Keratinocyte (primary cell): ENCODE data around the gene PTPRN2. TPM values are rescaled to one million over a fixed set of nuclear protein-coding genes. Genes with fewer than 3 reads are reported as not detected.

Source experiments
- DNase-seq: peaks from one replicate; pipeline ENCODE4 v3.0.0-alpha.2; 2011; ENCODE audit warnings: low read depth, missing footprints, low spot score
- FAIRE-seq: peaks from 2 replicates; lab custom pipeline; 2011; peaks lifted over from hg19 to GRCh38; lab: Jason Lieb, UNC
- H2AFZ ChIP-seq: 2 replicates; pipeline ENCODE4 v1.6.0; 2012; ENCODE audit warnings: low read length, control low read depth, inconsistent platforms; ENCODE audit not compliant: control insufficient read depth
- H3K27ac ChIP-seq: 2 replicates; pipeline ENCODE4 v1.5.1; 2011; ENCODE audit warnings: low read length; ENCODE audit not compliant: control insufficient read depth, insufficient read depth
- H3K27me3 ChIP-seq: 3 replicates; pipeline ENCODE4 v1.6.0; 2011; ENCODE audit warnings: low read length; ENCODE audit not compliant: control insufficient read depth, insufficient read depth; ENCODE audit errors: extremely low read depth
- H3K36me3 ChIP-seq, 2 experiments: 2 replicates in 1 of 2; 3 replicates in 1 of 2; pipeline ENCODE4 v1.5.1; 2011; ENCODE audit warnings: low read length in 2 of 2, mild to moderate bottlenecking in 1 of 2; ENCODE audit not compliant: control insufficient read depth in 2 of 2, insufficient read depth in 2 of 2; ENCODE audit errors: extremely low read depth in 1 of 2
- H3K4me1 ChIP-seq: 3 replicates; pipeline ENCODE4 v1.5.1; 2011; ENCODE audit warnings: low read length; ENCODE audit not compliant: control insufficient read depth, insufficient read depth; ENCODE audit errors: extremely low read depth
- H3K4me2 ChIP-seq: 3 replicates; pipeline ENCODE4 v1.6.0; 2011; ENCODE audit warnings: low read depth, low read length; ENCODE audit not compliant: control insufficient read depth, insufficient read depth; ENCODE audit errors: extremely low read depth
- H3K4me3 ChIP-seq, 3 experiments: fragments of 200-600 bp in 1 of 3; sonication (generic) in 1 of 3; 2 replicates in 2 of 3; 3 replicates in 1 of 3; pipeline ENCODE4 v1.5.1; 2011 to 2016; ENCODE audit warnings: low read length in 3 of 3, mild to moderate bottlenecking in 3 of 3, control low read depth in 2 of 3, inconsistent platforms in 1 of 3, low read depth in 1 of 3, mixed read lengths in 1 of 3, mixed run types in 1 of 3, moderate library complexity in 1 of 3; ENCODE audit not compliant: control insufficient read depth in 2 of 3, insufficient read depth in 2 of 3; ENCODE audit errors: extremely low read depth in 1 of 3
- H3K79me2 ChIP-seq: 2 replicates; pipeline ENCODE4 v1.6.0; 2012; ENCODE audit warnings: low read length; ENCODE audit not compliant: control insufficient read depth, insufficient read depth
- H3K9ac ChIP-seq: 3 replicates; pipeline ENCODE4 v1.6.0; 2011; ENCODE audit warnings: low read length; ENCODE audit not compliant: control insufficient read depth, insufficient read depth; ENCODE audit errors: extremely low read depth
- H3K9me1 ChIP-seq: 3 replicates; pipeline ENCODE4 v1.6.0; 2011; ENCODE audit warnings: low read length; ENCODE audit not compliant: control insufficient read depth, insufficient read depth; ENCODE audit errors: extremely low read depth
- H3K9me3 ChIP-seq: 2 replicates; pipeline ENCODE4 v1.5.1; 2012; ENCODE audit warnings: low read depth, low read length; ENCODE audit not compliant: control insufficient read depth
- H4K20me1 ChIP-seq: 3 replicates; pipeline ENCODE4 v1.6.0; 2011; ENCODE audit warnings: low read length; ENCODE audit not compliant: control insufficient read depth, insufficient read depth; ENCODE audit errors: extremely low read depth
- CTCF ChIP-seq, 3 experiments: IDR thresholded peaks in 1 of 3; conservative IDR thresholded peaks in 1 of 3; optimal IDR thresholded peaks in 1 of 3; 2 replicates in 2 of 3; 3 replicates in 1 of 3; pipeline versions ENCODE3 to v1.5.1; 2011; ENCODE audit warnings: low read length in 3 of 3, mild to moderate bottlenecking in 3 of 3, moderate library complexity in 2 of 3, control low read depth in 1 of 3, inconsistent platforms in 1 of 3; ENCODE audit not compliant: insufficient read depth in 2 of 3; ENCODE audit errors: extremely low read depth in 1 of 3
- EZH2 ChIP-seq: IDR thresholded peaks from one replicate; pipeline ENCODE4 v1.6.1; 2012; ENCODE audit warnings: inconsistent platforms, mild to moderate bottlenecking, low read length, moderate library complexity
- dilution Hi-C: fragments of 300-500 bp; cut with MboI; formaldehyde crosslinking; loops from one replicate; pipeline ENCODE4 v1.7.0; 2020; ENCODE audit warnings: low sequenced_read_pairs; ENCODE audit not compliant: extremely low pct_ligation_motif_present
- polyA plus RNA-seq, 5 experiments: library from polyadenylated mRNA; depleted of rRNA in 3 of 5; stranded (reverse) in 3 of 5; stranded (forward) in 1 of 5; unstranded in 1 of 5; fragments of >200 nt; gene quantifications; 1 replicate in 1 of 5; 2 replicates in 3 of 5; 3 replicates in 1 of 5; pipeline versions ENCODE4 v1.2.1 to v1.2.3, GENCODE V29; 2011 to 2012; ENCODE audit warnings: missing spikeins in 2 of 5, low read depth in 1 of 5, low replicate concordance in 1 of 5

Gene PTPRN2
- polyA plus RNA-seq, 1 donor (not counting 4 experiments of a cell fraction or from before 2014, with no cell fraction given): not detected

- Histone ChIP-seq H3K4me1 (no peaks in the 10 kb centered on the region), H2AFZ (no peak overlapping the region), H3K27me3 (no peaks in the 10 kb centered on the region), H3K9me1 (no peaks in the 10 kb centered on the region), H4K20me1 (no peaks in the 10 kb centered on the region), H3K36me3 (no peaks in the 10 kb centered on the region), H3K4me3 (no peak overlapping the region), H3K9me3 (peaks cover 19% of the 10 kb centered on the region), H3K9ac (no peak overlapping the region), H3K4me2 (no peak overlapping the region), H3K79me2 (no peaks in the 10 kb centered on the region), H3K27ac (no peak overlapping the region)
- dilution Hi-C loops: no loop called here
- no peak for DNase-seq
- TF ChIP-seq EZH2 (no peak), CTCF (optimal IDR thresholded peaks at IDR 0.05 in 1 of 3, IDR thresholded peaks at IDR 0.05 in 1 of 3, conservative IDR thresholded peaks at IDR 0.05 in 1 of 3; ENCODE audit: extremely low read depth in 1 of 3, insufficient read depth in 2 of 3, low read length in 3 of 3) (no peak)
- no peak for FAIRE-seq
These were observed 393.2 kb downstream of the PTPRN2 start for GRCh38 chr7:158194365-158194900.

- H3K36me3 ChIP-seq: no peaks in the 10 kb centered on the region
- no peaks in the 10 kb centered on the region for H3K27me3 ChIP-seq
- H3K79me2 ChIP-seq: no peaks in the 10 kb centered on the region
- FAIRE-seq (no peak), DNase-seq (no peak)
- no peak overlapping the region for H3K27ac ChIP-seq
- H3K9me1 ChIP-seq: no peaks in the 10 kb centered on the region
- dilution Hi-C loops: no loop called here
- H3K4me1 ChIP-seq: no peaks in the 10 kb centered on the region
- no peak for TF ChIP-seq CTCF (optimal IDR thresholded peaks at IDR 0.05 in 1 of 3, IDR thresholded peaks at IDR 0.05 in 1 of 3, conservative IDR thresholded peaks at IDR 0.05 in 1 of 3; ENCODE audit: extremely low read depth in 1 of 3, insufficient read depth in 2 of 3, low read length in 3 of 3)
- no peak for TF ChIP-seq EZH2
- H3K4me3 ChIP-seq: no peak overlapping the region
- H3K4me2 ChIP-seq: no peak overlapping the region
- no peak overlapping the region for H3K9ac ChIP-seq
- no peaks in the 10 kb centered on the region for H4K20me1 ChIP-seq
- peaks cover 22% of the 10 kb centered on the region for H3K9me3 ChIP-seq
- H2AFZ ChIP-seq: no peak overlapping the region
These were observed 394.2 kb downstream of the PTPRN2 start for GRCh38 chr7:158193446-158193845.
